Fibroblast of lung (primary cell): Measurements from ENCODE around the gene FKBP2. TPM values are rescaled to one million over a fixed set of nuclear protein-coding genes. Genes with fewer than 3 reads are reported as not detected.

Experiments used
- DNase-seq, 2 donors: peaks; one replicate each; pipeline versions ENCODE4 v3.0.0 to v3.0.0-alpha.2; 2010; ENCODE audit warnings: low read depth in 2 of 2
- H2AFZ ChIP-seq: 2 replicates; pipeline ENCODE4 v1.5.1; 2012; ENCODE audit warnings: low read length, control low read depth, inconsistent platforms
- H3K27ac ChIP-seq: 2 replicates; pipeline ENCODE4 v1.5.1; 2011; ENCODE audit warnings: low read length, control low read depth; ENCODE audit not compliant: insufficient read depth
- H3K27me3 ChIP-seq: 2 replicates; pipeline ENCODE4 v1.5.1; 2011; ENCODE audit warnings: mild to moderate bottlenecking, low read length; ENCODE audit not compliant: control insufficient read depth, insufficient read depth
- H3K36me3 ChIP-seq: 2 replicates; pipeline ENCODE4 v1.5.1; 2011; ENCODE audit warnings: low read length; ENCODE audit not compliant: control insufficient read depth, insufficient read depth
- H3K4me1 ChIP-seq: 2 replicates; pipeline ENCODE4 v1.5.1; 2011; ENCODE audit warnings: low read length; ENCODE audit not compliant: control insufficient read depth, insufficient read depth; ENCODE audit errors: extremely low read depth
- H3K4me2 ChIP-seq: 2 replicates; pipeline ENCODE4 v1.5.1; 2011; ENCODE audit warnings: low read length, control low read depth; ENCODE audit not compliant: insufficient read depth; ENCODE audit errors: extremely low read depth
- H3K4me3 ChIP-seq, 4 experiments: fragments of 200-600 bp in 1 of 4; sonication (generic) in 1 of 4; replicated peaks in 1 of 4; 2 replicates each; pipeline ENCODE4 v1.5.1; 2011 to 2016; ENCODE audit warnings: low read length in 4 of 4, low read depth in 3 of 4, mild to moderate bottlenecking in 3 of 4, control low read depth in 2 of 4, inconsistent platforms in 1 of 4, mixed read lengths in 1 of 4; ENCODE audit not compliant: insufficient read depth in 1 of 4; ENCODE audit errors: control extremely low read depth in 1 of 4
- H3K79me2 ChIP-seq: 2 replicates; pipeline ENCODE4 v1.5.1; 2012; ENCODE audit warnings: mild to moderate bottlenecking, low read length, inconsistent platforms; ENCODE audit not compliant: control insufficient read depth, insufficient read depth
- H3K9ac ChIP-seq: 2 replicates; pipeline ENCODE4 v1.5.1; 2011; ENCODE audit warnings: mild to moderate bottlenecking, low read length, control low read depth; ENCODE audit not compliant: insufficient read depth
- H3K9me3 ChIP-seq: 2 replicates; pipeline ENCODE4 v1.5.1; 2012; ENCODE audit warnings: low read depth, low read length; ENCODE audit not compliant: control insufficient read depth, insufficient read depth
- H4K20me1 ChIP-seq: 2 replicates; pipeline ENCODE4 v1.5.1; 2011; ENCODE audit warnings: low read length; ENCODE audit not compliant: control insufficient read depth, insufficient read depth; ENCODE audit errors: extremely low read depth
- CTCF ChIP-seq, 2 donors: IDR thresholded peaks in 1 of 2; conservative IDR thresholded peaks in 1 of 2; 1 replicate in 1 of 2; 2 replicates in 1 of 2; pipeline ENCODE4 v1.5.1; 2011 to 2012; ENCODE audit warnings: low read length in 2 of 2, control low read depth in 1 of 2, inconsistent platforms in 1 of 2, low read depth in 1 of 2, mild to moderate bottlenecking in 1 of 2
- EZH2 ChIP-seq: IDR thresholded peaks from 2 replicates; pipeline ENCODE4 v1.5.1; 2012; ENCODE audit warnings: low read length, control low read depth, mild to moderate bottlenecking; ENCODE audit errors: missing control alignments
- polyA plus RNA-seq, 2 donors: library from polyadenylated mRNA; depleted of rRNA in 1 of 2; stranded (reverse) in 1 of 2; unstranded in 1 of 2; fragments of >200 nt; gene quantifications; 2 replicates each; pipeline ENCODE4 v1.2.1, GENCODE V29; 2011 to 2012; ENCODE audit warnings: missing spikeins in 1 of 2
- total RNA-seq: library from RNA; depleted of rRNA; stranded (reverse); fragments of >200 nt; gene quantifications from 2 replicates; pipeline ENCODE4 v1.2.1, GENCODE V29; 2014

Gene FKBP2
- total and polyA plus RNA-seq, 2 donors (not counting 1 experiment from before 2014, with no cell fraction given) = 34.7 to 62.9 TPM

GRCh38 chr11:64230171-64230984, 10.5 kb upstream of the FKBP2 start, which contains the start of gene DNAJC4:
DNAJC4 (plus strand) TSS chr11:64230548; CDS start chr11:64230855, 307 bp downstream.
- Histone ChIP-seq H3K9me3 (no peaks in the 10 kb centered on the region), H2AFZ (peak within 1 kb of the TSS; percentile 50), H3K36me3 (no peaks in the 10 kb centered on the region), H3K27ac (peak within 1 kb of the TSS; percentile 78), H3K79me2 (peaks cover 12% of the 10 kb centered on the region), H3K9ac (peak within 1 kb of the TSS; percentile 61), H3K4me3 (peak within 1 kb of the TSS; percentile 59 to 80 (median 65)), H3K4me2 (peak within 1 kb of the TSS; percentile 92), H3K4me1 (peaks cover 9% of the 10 kb centered on the region), H3K27me3 (no peaks in the 10 kb centered on the region), H4K20me1 (no peaks in the 10 kb centered on the region)
- DNase-seq = peak; percentile 86 to 87
- TF ChIP-seq EZH2 = no peak
- no peak for TF ChIP-seq CTCF (conservative IDR thresholded peaks at IDR 0.05 in 1 of 2, IDR thresholded peaks at IDR 0.05 in 1 of 2; ENCODE audit: low read depth in 1 of 2, low read length in 2 of 2)

GRCh38 chr11:64230985-64231365, 9.9 kb upstream of the FKBP2 start:
- Histone ChIP-seq H3K9me3 (no peaks in the 10 kb centered on the region), H3K9ac (peak overlapping the region; percentile 61), H3K27ac (no peak overlapping the region), H3K4me2 (peak overlapping the region; percentile 92), H2AFZ (peak overlapping the region; percentile 24), H3K36me3 (peaks cover 2% of the 10 kb centered on the region), H3K4me1 (peaks cover 9% of the 10 kb centered on the region), H3K4me3 (peak overlapping the region; percentile 59 to 80 (median 65)), H3K27me3 (no peaks in the 10 kb centered on the region), H4K20me1 (no peaks in the 10 kb centered on the region), H3K79me2 (peaks cover 15% of the 10 kb centered on the region)
- no peak for TF ChIP-seq CTCF (conservative IDR thresholded peaks at IDR 0.05 in 1 of 2, IDR thresholded peaks at IDR 0.05 in 1 of 2; ENCODE audit: low read depth in 1 of 2, low read length in 2 of 2)
- no peak for TF ChIP-seq EZH2
- DNase-seq = no peak

GRCh38 chr11:64231546-64231945, 9.3 kb upstream of the FKBP2 start:
- Histone ChIP-seq H3K4me2 (no peak overlapping the region), H2AFZ (no peak overlapping the region), H3K79me2 (peaks cover 15% of the 10 kb centered on the region), H3K4me1 (peaks cover 9% of the 10 kb centered on the region), H3K27me3 (no peaks in the 10 kb centered on the region), H3K9ac (no peak overlapping the region), H3K4me3 (no peak overlapping the region), H3K36me3 (peaks cover 2% of the 10 kb centered on the region), H3K27ac (no peak overlapping the region), H4K20me1 (no peaks in the 10 kb centered on the region), H3K9me3 (no peaks in the 10 kb centered on the region)
- TF ChIP-seq EZH2 = no peak
- no peak for DNase-seq
